ENCODE data around the gene MRTFA.
A peak's percentile ranks its signal among the peaks of the same experiment; 100 is the strongest.

Gene MRTFA

DNA sequence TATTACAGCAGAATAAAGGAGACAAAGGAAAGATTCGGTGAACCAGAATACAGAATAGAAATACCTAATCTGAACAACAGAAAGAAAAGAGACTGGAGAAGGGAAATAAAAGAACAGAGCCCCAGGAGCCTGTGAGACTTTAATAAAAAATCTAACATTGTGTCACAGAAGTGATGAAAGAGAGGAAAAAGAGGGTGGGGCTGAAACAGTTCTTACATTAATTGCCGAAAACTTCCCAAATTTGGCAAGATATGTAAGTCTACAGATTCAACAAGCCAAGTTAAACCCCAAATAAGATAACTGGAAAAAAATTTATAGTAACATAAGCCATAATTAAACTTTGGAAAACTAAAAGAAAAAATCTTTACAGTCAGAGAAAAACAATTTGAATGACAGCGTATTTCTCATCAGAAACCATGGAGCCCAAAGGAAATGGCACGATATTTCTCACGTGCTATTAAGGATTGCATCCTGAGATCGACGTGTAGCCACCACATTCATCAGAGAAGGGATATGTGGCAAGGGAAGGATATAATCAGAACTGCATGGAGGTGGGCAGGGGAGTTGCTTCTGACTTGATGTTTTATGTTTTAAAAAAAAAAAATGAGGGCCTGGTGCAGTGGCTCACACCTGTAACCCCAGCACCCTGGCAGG lies 192.2 kb downstream of the MRTFA start:
- Histone ChIP-seq H3K27ac (ENCODE audit: low read depth, low read length) (peak overlapping the region; percentile 9; the same call in 1 of the 2 replicates), H3K9ac (ENCODE audit: low read length) (no peak overlapping the region), H3K9me2 (replicated peaks; ENCODE audit: insufficient read depth, low read length) (no peaks in the 10 kb centered on the region), H4K20me1 (ENCODE audit: low read depth, low read length) (no peaks in the 10 kb centered on the region), H3K9me3 (ENCODE audit: insufficient read depth, low read length) (no peaks in the 10 kb centered on the region), H2AFZ (ENCODE audit: low read depth, low read length, severe bottlenecking) (no peak overlapping the region), H3K4me2 (ENCODE audit: low read depth, low read length, poor library complexity, severe bottlenecking) (no peak overlapping the region), H3F3A (ENCODE audit: insufficient read depth) (peaks cover 10% of the 10 kb centered on the region), H3K36me3 (ENCODE audit: low read length) (peaks cover 6% of the 10 kb centered on the region; the same call in 1 of the 2 replicates), H3K4me3 (ENCODE audit: insufficient read depth, low read length, poor library complexity, severe bottlenecking) (no peak overlapping the region), H3K27me3 (ENCODE audit: low read length) (no peaks in the 10 kb centered on the region), H3K79me2 (ENCODE audit: insufficient read depth, low read length) (peaks cover 98% of the 10 kb centered on the region)
- TF ChIP-seq, protein P1, sequence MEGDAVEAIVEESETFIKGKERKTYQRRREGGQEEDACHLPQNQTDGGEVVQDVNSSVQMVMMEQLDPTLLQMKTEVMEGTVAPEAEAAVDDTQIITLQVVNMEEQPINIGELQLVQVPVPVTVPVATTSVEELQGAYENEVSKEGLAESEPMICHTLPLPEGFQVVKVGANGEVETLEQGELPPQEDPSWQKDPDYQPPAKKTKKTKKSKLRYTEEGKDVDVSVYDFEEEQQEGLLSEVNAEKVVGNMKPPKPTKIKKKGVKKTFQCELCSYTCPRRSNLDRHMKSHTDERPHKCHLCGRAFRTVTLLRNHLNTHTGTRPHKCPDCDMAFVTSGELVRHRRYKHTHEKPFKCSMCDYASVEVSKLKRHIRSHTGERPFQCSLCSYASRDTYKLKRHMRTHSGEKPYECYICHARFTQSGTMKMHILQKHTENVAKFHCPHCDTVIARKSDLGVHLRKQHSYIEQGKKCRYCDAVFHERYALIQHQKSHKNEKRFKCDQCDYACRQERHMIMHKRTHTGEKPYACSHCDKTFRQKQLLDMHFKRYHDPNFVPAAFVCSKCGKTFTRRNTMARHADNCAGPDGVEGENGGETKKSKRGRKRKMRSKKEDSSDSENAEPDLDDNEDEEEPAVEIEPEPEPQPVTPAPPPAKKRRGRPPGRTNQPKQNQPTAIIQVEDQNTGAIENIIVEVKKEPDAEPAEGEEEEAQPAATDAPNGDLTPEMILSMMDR (IDR thresholded peaks at IDR 0.05; ENCODE audit: insufficient read depth, low read length, poor library complexity, severe bottlenecking): no peak
- TF ChIP-seq EZH2phosphoT487 (conservative IDR thresholded peaks at IDR 0.05; ENCODE audit: low read length): no peak

DNA sequence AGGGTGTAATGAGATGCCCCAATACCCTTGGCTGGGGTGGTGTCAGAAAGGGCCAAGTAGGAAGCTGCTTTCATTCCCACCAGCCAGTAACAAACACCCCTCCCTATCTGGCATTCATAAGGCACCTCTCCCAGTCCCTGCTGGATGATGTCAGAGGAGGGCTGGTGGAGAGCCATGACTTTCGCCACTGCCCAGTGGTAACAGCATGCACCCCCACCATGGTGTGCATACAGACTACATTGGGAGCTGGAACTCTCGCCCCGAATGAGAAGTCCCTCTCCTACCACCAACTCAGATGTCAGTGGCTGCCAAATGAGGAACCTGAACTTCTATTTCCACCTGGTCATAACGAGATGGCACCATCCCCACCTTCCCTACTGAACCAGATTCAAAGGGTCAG lies 192.8 kb downstream of the MRTFA start:
- Histone ChIP-seq H3K27ac (ENCODE audit: low read depth, low read length) (no peak overlapping the region; the same call in 1 of the 2 replicates), H3F3A (ENCODE audit: insufficient read depth) (peaks cover 16% of the 10 kb centered on the region), H2AFZ (ENCODE audit: low read depth, low read length, severe bottlenecking) (no peak overlapping the region), H3K36me3 (ENCODE audit: low read length) (0 out of 2 replicates have a peak, but pooled peaks cover 6% of the 10 kb centered on the region), H3K9ac (ENCODE audit: low read length) (no peak overlapping the region), H3K4me3 (ENCODE audit: insufficient read depth, low read length, poor library complexity, severe bottlenecking) (no peak overlapping the region), H3K4me2 (ENCODE audit: low read depth, low read length, poor library complexity, severe bottlenecking) (no peak overlapping the region), H3K27me3 (ENCODE audit: low read length) (no peaks in the 10 kb centered on the region), H4K20me1 (ENCODE audit: low read depth, low read length) (no peaks in the 10 kb centered on the region), H3K79me2 (ENCODE audit: insufficient read depth, low read length) (peaks cover 98% of the 10 kb centered on the region), H3K9me2 (replicated peaks; ENCODE audit: insufficient read depth, low read length) (no peaks in the 10 kb centered on the region), H3K9me3 (ENCODE audit: insufficient read depth, low read length) (no peaks in the 10 kb centered on the region)
- TF ChIP-seq, protein P1 (IDR thresholded peaks at IDR 0.05; ENCODE audit: insufficient read depth, low read length, poor library complexity, severe bottlenecking): no peak
- no peak for TF ChIP-seq EZH2phosphoT487 (conservative IDR thresholded peaks at IDR 0.05; ENCODE audit: low read length)

- no peak overlapping the region for H3K4me3 ChIP-seq (ENCODE audit: insufficient read depth, low read length, poor library complexity, severe bottlenecking)
- no peaks in the 10 kb centered on the region for H3K9me3 ChIP-seq (ENCODE audit: insufficient read depth, low read length)
- no peak overlapping the region for H3K27ac ChIP-seq (ENCODE audit: low read depth, low read length)
- no peaks in the 10 kb centered on the region for H4K20me1 ChIP-seq (ENCODE audit: low read depth, low read length)
- no peak overlapping the region for H3K9ac ChIP-seq (ENCODE audit: low read length)
- no peaks in the 10 kb centered on the region for H3K27me3 ChIP-seq (ENCODE audit: low read length)
- TF ChIP-seq EZH2phosphoT487 (conservative IDR thresholded peaks at IDR 0.05; ENCODE audit: low read length): no peak
- TF ChIP-seq, protein P1 (IDR thresholded peaks at IDR 0.05; ENCODE audit: insufficient read depth, low read length, poor library complexity, severe bottlenecking): no peak
- H3F3A ChIP-seq (ENCODE audit: insufficient read depth): peaks cover 35% of the 10 kb centered on the region
- H3K36me3 ChIP-seq (ENCODE audit: low read length): 0 out of 2 replicates have a peak, but pooled peaks cover 6% of the 10 kb centered on the region
- H3K79me2 ChIP-seq (ENCODE audit: insufficient read depth, low read length): peaks cover 91% of the 10 kb centered on the region
- no peaks in the 10 kb centered on the region for H3K9me2 ChIP-seq (replicated peaks; ENCODE audit: insufficient read depth, low read length)
- H2AFZ ChIP-seq (ENCODE audit: low read depth, low read length, severe bottlenecking): no peak overlapping the region
- no peak overlapping the region for H3K4me2 ChIP-seq (ENCODE audit: low read depth, low read length, poor library complexity, severe bottlenecking)
Observed at GRCh38 chr22:40441761-40442390, 194.6 kb downstream of the MRTFA start.

Data from SU-DHL-6 (cell line).